Esophagus (tissue), 2 donors: ENCODE data around the gene FRMD8. TPM values are rescaled to one million over a fixed set of nuclear protein-coding genes. Genes with fewer than 3 reads are reported as not detected.

Experiments used
- polyA plus RNA-seq, 2 donors: library from polyadenylated mRNA; stranded (reverse); fragments of 200-250 nt; gene quantifications; one replicate each; pipeline ENCODE4 v1.2.3, GENCODE V29; 2013
- donor health status: healthy with polysubstance abuse.
- donor health status: Bipolar disorder and iron deficiency.

Gene FRMD8
- polyA plus RNA-seq, 2 donors = 25.2 to 27.8 TPM

Other genes with a start within 250 kb of the FRMD8 start
- gene SPDYC, start 216.4 kb upstream of the FRMD8 start, polyA plus RNA-seq = not detected
- gene CAPN1, start 204.7 kb upstream of the FRMD8 start, polyA plus RNA-seq = 100 to 1,000 TPM; 323 to 450 TPM
- 1 to 10 TPM; 8.5 to 9.2 TPM for gene POLA2, start 124.7 kb upstream of the FRMD8 start, polyA plus RNA-seq
- gene CDC42EP2, start 71.8 kb upstream of the FRMD8 start, polyA plus RNA-seq = 1 to 10 TPM; 4.4 to 4.7 TPM
- 10 to 100 TPM; 12.2 to 17.4 TPM for gene DPF2, start 52.8 kb upstream of the FRMD8 start, polyA plus RNA-seq
- gene TIGD3, start 31.9 kb upstream of the FRMD8 start, polyA plus RNA-seq = under 1 TPM; 0.10 to 0.16 TPM
- 1 to 10 TPM; 2.4 to 6.0 TPM for gene SLC25A45, start 4.0 kb upstream of the FRMD8 start, polyA plus RNA-seq
- 1,000 to 10,000 TPM in 1 of 2 donors, 100 to 1,000 TPM in 1; 536 to 1,203 TPM for gene NEAT1, start 36.2 kb downstream of the FRMD8 start, polyA plus RNA-seq
- gene MALAT1, start 112.4 kb downstream of the FRMD8 start, polyA plus RNA-seq = 1,000 to 10,000 TPM in 1 of 2 donors, 10 to 100 TPM in 1; 94.9 to 1,950 TPM
- 10 to 100 TPM; 41.8 to 52.4 TPM for gene SCYL1, start 138.4 kb downstream of the FRMD8 start, polyA plus RNA-seq
- gene LTBP3, start 171.7 kb downstream of the FRMD8 start, polyA plus RNA-seq = 10 to 100 TPM; 32.8 to 36.4 TPM
- gene ZNRD2, start 183.8 kb downstream of the FRMD8 start, polyA plus RNA-seq = 10 to 100 TPM; 38.9 to 52.1 TPM
- 10 to 100 TPM; 27.9 to 36.5 TPM for gene FAM89B, start 185.9 kb downstream of the FRMD8 start, polyA plus RNA-seq
- gene EHBP1L1, start 189.4 kb downstream of the FRMD8 start, polyA plus RNA-seq = 10 to 100 TPM; 54.4 to 61.6 TPM
- 10 to 100 TPM; 18.4 to 19.8 TPM for gene KCNK7, start 209.2 kb downstream of the FRMD8 start, polyA plus RNA-seq
- 10 to 100 TPM; 25.7 to 35.2 TPM for gene MAP3K11, start 227.6 kb downstream of the FRMD8 start, polyA plus RNA-seq
- gene PCNX3, start 229.1 kb downstream of the FRMD8 start, polyA plus RNA-seq = 10 to 100 TPM; 15.0 to 16.1 TPM